DMS53 (cell line): ENCODE measurements around the gene ZNF358.
A peak's percentile ranks its signal among the peaks of the same experiment; 100 is the strongest.

Experiments used
- DNase-seq: peaks from one replicate; lab custom pipeline; 2025; lab: John Stamatoyannopoulos, UW

The ZNF358 gene

GRCh38 chr19:7489609-7490044 lies 26.3 kb upstream of the ZNF358 start:
- DNase-seq: peak; percentile 59

GRCh38 chr19:7492142-7492541 lies 23.8 kb upstream of the ZNF358 start:
- DNase-seq: peak; percentile 46

- DNase-seq: no peak
Observed at GRCh38 chr19:7492558-7492957, 23.3 kb upstream of the ZNF358 start.

- peak; percentile 38 for DNase-seq
Observed at GRCh38 chr19:7494416-7495098, 21.3 kb upstream of the ZNF358 start.

GRCh38 chr19:7497292-7497691 lies 18.6 kb upstream of the ZNF358 start:
- DNase-seq: peak; percentile 25

- DNase-seq: peak; percentile 95
Observed at GRCh38 chr19:7500811-7501450, 15.0 kb upstream of the ZNF358 start.

- DNase-seq: no peak
Observed at GRCh38 chr19:7502552-7502951, 13.4 kb upstream of the ZNF358 start.

GRCh38 chr19:7504684-7505083 lies 11.2 kb upstream of the ZNF358 start:
- no peak for DNase-seq

- peak; percentile 86 for DNase-seq
Observed at GRCh38 chr19:7505288-7505681, 10.6 kb upstream of the ZNF358 start.

- DNase-seq: peak; percentile 81
Observed at GRCh38 chr19:7505682-7506384, 10.1 kb upstream of the ZNF358 start.

- DNase-seq: peak; percentile 86
Observed at GRCh38 chr19:7506385-7507328, 9.2 kb upstream of the ZNF358 start.

- peak; percentile 76 for DNase-seq
Observed at GRCh38 chr19:7507884-7508283, 8.0 kb upstream of the ZNF358 start.

GRCh38 chr19:7509625-7510024 lies 6.3 kb upstream of the ZNF358 start:
- no peak for DNase-seq

- no peak for DNase-seq
Observed at GRCh38 chr19:7512400-7512851, 3.5 kb upstream of the ZNF358 start.

- DNase-seq: no peak
Observed at GRCh38 chr19:7513809-7514642, 1.9 kb upstream of the ZNF358 start.

GRCh38 chr19:7515110-7515644 lies 726 bp upstream of the ZNF358 start:
- DNase-seq: no peak

GRCh38 chr19:7516333-7516732 lies 430 bp downstream of the ZNF358 start:
- peak; percentile 18 for DNase-seq

GRCh38 chr19:7516878-7517277 lies 975 bp downstream of the ZNF358 start:
- DNase-seq: no peak

- no peak for DNase-seq
Observed at GRCh38 chr19:7519361-7520130, 3.6 kb downstream of the ZNF358 start.
